ENCODE data around the gene HHIPL1. TPM values are rescaled to one million over a fixed set of nuclear protein-coding genes. Genes with fewer than 3 reads are reported as not detected.

HHIPL1 gene
- polyA plus RNA-seq, 1 experiment: 1.1 TPM

- ChIA-PET POLR2A (no interaction called here), CTCF (interaction anchor here (6.3 kb wide), 1 partner anchor 156 kb away, joined by 89 read pairs; no protein-coding TSS in a partner anchor)
- H3K27ac ChIP-seq (ENCODE audit: low read depth, low read length): no peak overlapping the region
- no peak for DNase-seq (ENCODE audit: low read depth, low spot score)
- peaks cover 17% of the 10 kb centered on the region for H3K27me3 ChIP-seq (ENCODE audit: control insufficient read depth, insufficient read depth, low read length)
- no peak for TF ChIP-seq CTCF (IDR thresholded peaks at IDR 0.05; ENCODE audit: low read depth, low read length)
- H3K4me3 ChIP-seq (ENCODE audit: low read depth, low read length): no peak overlapping the region
- H3K9me3 ChIP-seq (ENCODE audit: control insufficient read depth, insufficient read depth, low read length): no peaks in the 10 kb centered on the region
Observed at GRCh38 chr14:99726538-99727095, 81.7 kb downstream of the HHIPL1 start.

- ChIA-PET POLR2A (interaction anchor here (1.0 kb wide), 1 partner anchor 155 kb away, joined by 3 read pairs; no protein-coding TSS in a partner anchor), CTCF (interaction anchor here (0.5 to 6.3 kb wide), 4 partner anchors 40 to 173 kb away, joined by 3 to 89 read pairs (median 4); no protein-coding TSS in a partner anchor)
- H3K9me3 ChIP-seq (ENCODE audit: control insufficient read depth, insufficient read depth, low read length): no peaks in the 10 kb centered on the region
- H3K27me3 ChIP-seq (ENCODE audit: control insufficient read depth, insufficient read depth, low read length): peaks cover 15% of the 10 kb centered on the region
- TF ChIP-seq CTCF (IDR thresholded peaks at IDR 0.05; ENCODE audit: low read depth, low read length): no peak
- H3K4me3 ChIP-seq (ENCODE audit: low read depth, low read length): no peak overlapping the region
- no peak for DNase-seq (ENCODE audit: low read depth, low spot score)
- H3K27ac ChIP-seq (ENCODE audit: low read depth, low read length): no peak overlapping the region
Observed at GRCh38 chr14:99727096-99727870, 82.4 kb downstream of the HHIPL1 start.

GRCh38 chr14:99728231-99728920, 83.4 kb downstream of the HHIPL1 start:
- ChIA-PET CTCF (interaction anchor here (0.5 to 6.3 kb wide), 3 partner anchors 39 to 171 kb away, joined by 3 to 89 read pairs (median 5); no protein-coding TSS in a partner anchor), POLR2A (interaction anchor here (1.0 kb wide), 1 partner anchor 154 kb away, joined by 3 read pairs; no protein-coding TSS in a partner anchor)
- no peaks in the 10 kb centered on the region for H3K9me3 ChIP-seq (ENCODE audit: control insufficient read depth, insufficient read depth, low read length)
- no peak overlapping the region for H3K4me3 ChIP-seq (ENCODE audit: low read depth, low read length)
- H3K27me3 ChIP-seq (ENCODE audit: control insufficient read depth, insufficient read depth, low read length): peaks cover 10% of the 10 kb centered on the region
- DNase-seq (ENCODE audit: low read depth, low spot score): no peak
- no peak overlapping the region for H3K27ac ChIP-seq (ENCODE audit: low read depth, low read length)
- no peak for TF ChIP-seq CTCF (IDR thresholded peaks at IDR 0.05; ENCODE audit: low read depth, low read length)

- DNase-seq (ENCODE audit: low read depth, low spot score): no peak
- CTCF ChIA-PET: interaction anchor here (0.6 to 6.3 kb wide), 10 partner anchors 11 to 170 kb away, joined by 3 to 89 read pairs (median 10); no protein-coding TSS in a partner anchor
Observed at GRCh38 chr14:99728981-99729451, 84.1 kb downstream of the HHIPL1 start.

More at GRCh38 chr14:99728981-99729451, 84.1 kb downstream of the HHIPL1 start:
- H3K27me3 ChIP-seq (ENCODE audit: control insufficient read depth, insufficient read depth, low read length): peaks cover 10% of the 10 kb centered on the region
- H3K4me3 ChIP-seq (ENCODE audit: low read depth, low read length): no peak overlapping the region
- TF ChIP-seq CTCF (IDR thresholded peaks at IDR 0.05; ENCODE audit: low read depth, low read length): no peak
- no peak overlapping the region for H3K27ac ChIP-seq (ENCODE audit: low read depth, low read length)
- POLR2A ChIA-PET: no interaction called here
- H3K9me3 ChIP-seq (ENCODE audit: control insufficient read depth, insufficient read depth, low read length): no peaks in the 10 kb centered on the region

Other genes starting within 250 kb of the HHIPL1 start
- gene SETD3, start 164.3 kb upstream of the HHIPL1 start, polyA plus RNA-seq (2011; rRNA removed): 23.7 and 25.0 TPM in 2 replicates
- 18.9 and 33.4 TPM in 2 replicates for gene CCNK, start 163.7 kb upstream of the HHIPL1 start, polyA plus RNA-seq (2011; rRNA removed)
- gene CCDC85C, start 40.9 kb upstream of the HHIPL1 start, polyA plus RNA-seq (2011; rRNA removed): 7.2 and 8.5 TPM in 2 replicates
- 0.07 and 0.14 TPM in 2 replicates for gene CYP46A1, start 39.2 kb downstream of the HHIPL1 start, polyA plus RNA-seq (2011; rRNA removed)
- gene EML1, start 148.3 kb downstream of the HHIPL1 start, polyA plus RNA-seq (2011; rRNA removed): 37.7 and 44.6 TPM in 2 replicates

Measured in AG04450 (cell line).